Panc1 (cell line): ENCODE measurements around the gene CRIM1. TPM values are rescaled to one million over a fixed set of nuclear protein-coding genes. Genes with fewer than 3 reads are reported as not detected.
A peak's percentile ranks its signal among the peaks of the same experiment; 100 is the strongest.

ENCODE experiments used
- ATAC-seq: fragments of 200-7000 bp; cut with Tn5 transposase; 2 replicates; pipeline ENCODE4 v1.9.1; 2020; ENCODE audit warnings: mild to moderate bottlenecking, moderate library complexity
- BruUV-seq: library from RNA; stranded (reverse); fragments of 400-500 nt; replicated peaks from 2 replicates; lab custom pipeline; 2021; lab: Mats Ljungman, UMichigan
- CTCF ChIA-PET: fragments of 300-600 bp; sonication (Branson Sonifier 250); formaldehyde crosslinking; loops from one replicate; lab custom pipeline; 2022; ENCODE audit warnings: antibody characterized with exemption; lab: Charles Lee
- POLR2A ChIA-PET: fragments of 300-600 bp; sonication (Branson Sonifier 250); formaldehyde crosslinking; loops from one replicate; lab custom pipeline; 2022; ENCODE audit warnings: antibody characterized with exemption; lab: Charles Lee
- DNase-seq: peaks from one replicate; pipeline ENCODE4 v3.0.0-alpha.2; 2010; ENCODE audit warnings: low read depth, low spot score
- H3K27ac ChIP-seq: 2 replicates; pipeline ENCODE4 v1.5.1; 2011; ENCODE audit warnings: mild to moderate bottlenecking, low read length, inconsistent platforms
- H3K27me3 ChIP-seq: fragments of 200-500 bp; sonication (Bioruptor generic); 2 replicates; pipeline ENCODE4 v1.6.0; 2014; ENCODE audit warnings: low read length, inconsistent platforms; ENCODE audit not compliant: control insufficient read depth, insufficient read depth
- H3K36me3 ChIP-seq: fragments of 200-500 bp; sonication (Bioruptor generic); 2 replicates; pipeline ENCODE4 v1.5.1; 2014; ENCODE audit warnings: inconsistent platforms, mild to moderate bottlenecking, low read length, moderate library complexity; ENCODE audit not compliant: control insufficient read depth, insufficient read depth
- H3K4me1 ChIP-seq: 2 replicates; pipeline ENCODE4 v1.5.1; 2011; ENCODE audit warnings: inconsistent platforms, mild to moderate bottlenecking, low read length, moderate library complexity; ENCODE audit not compliant: control insufficient read depth, insufficient read depth
- H3K4me3 ChIP-seq, 2 experiments: 2 replicates each; pipeline ENCODE4 v1.5.1; 2011 to 2012; ENCODE audit warnings: low read depth in 2 of 2, low read length in 2 of 2, mild to moderate bottlenecking in 2 of 2, inconsistent platforms in 1 of 2, moderate library complexity in 1 of 2
- H3K9me3 ChIP-seq: fragments of 200-500 bp; sonication (Bioruptor generic); 2 replicates; pipeline ENCODE4 v1.5.1; 2014; ENCODE audit warnings: low read depth, mild to moderate bottlenecking, inconsistent platforms, low read length, moderate library complexity; ENCODE audit not compliant: control insufficient read depth, insufficient read depth
- POLR2AphosphoS5 ChIP-seq: IDR thresholded peaks from 2 replicates; pipeline ENCODE4 v1.6.1; 2012; ENCODE audit warnings: mild to moderate bottlenecking, low read depth, low read length, moderate library complexity
- SIN3A ChIP-seq: IDR thresholded peaks from 2 replicates; pipeline ENCODE4 v1.6.1; 2012; ENCODE audit warnings: low read depth, mild to moderate bottlenecking, low read length, moderate library complexity, borderline replicate concordance; ENCODE audit not compliant: insufficient read depth
- TCF7L2 ChIP-seq: IDR thresholded peaks from 2 replicates; pipeline ENCODE4 v1.6.1; 2011; ENCODE audit warnings: mild to moderate bottlenecking, low read depth, low read length, inconsistent platforms
- in situ Hi-C: cut with HindIII; loops from 2 replicates; pipeline ENCODE4 v1.10.0; 2016; ENCODE audit warnings: low sequenced_read_pairs, low pct_unique_long_range_greater_than_20kb
- intact Hi-C: fragments of 100-400 bp; cut with micrococcal nuclease; formaldehyde crosslinking; loops from one replicate; pipeline ENCODE4 v1.10.0; 2022; ENCODE audit not compliant: unreplicated experiment
- total RNA-seq: library from RNA; stranded (reverse); gene quantifications from one replicate; pipeline ENCODE4 v1.2.1, GENCODE V29; 2021; ENCODE audit not compliant: unreplicated experiment
- TF ChIP-seq, protein P1 (sequence below), 2 experiments: IDR thresholded peaks; 2 replicates each; pipeline ENCODE4 v1.6.1; 2011 to 2012; ENCODE audit warnings: low read depth in 2 of 2, control low read depth in 1 of 2, low read length in 1 of 2, mild to moderate bottlenecking in 1 of 2, moderate library complexity in 1 of 2; ENCODE audit not compliant: insufficient read depth in 1 of 2
- TF ChIP-seq, protein P2 (sequence below): fragments of 450-650 bp; IDR thresholded peaks from 2 replicates; pipeline ENCODE4 v1.5.1; 2017; ENCODE audit warnings: mild to moderate bottlenecking

CRIM1 gene
- total RNA-seq, 1 experiment from 2014 or later: 290 TPM

DNA sequence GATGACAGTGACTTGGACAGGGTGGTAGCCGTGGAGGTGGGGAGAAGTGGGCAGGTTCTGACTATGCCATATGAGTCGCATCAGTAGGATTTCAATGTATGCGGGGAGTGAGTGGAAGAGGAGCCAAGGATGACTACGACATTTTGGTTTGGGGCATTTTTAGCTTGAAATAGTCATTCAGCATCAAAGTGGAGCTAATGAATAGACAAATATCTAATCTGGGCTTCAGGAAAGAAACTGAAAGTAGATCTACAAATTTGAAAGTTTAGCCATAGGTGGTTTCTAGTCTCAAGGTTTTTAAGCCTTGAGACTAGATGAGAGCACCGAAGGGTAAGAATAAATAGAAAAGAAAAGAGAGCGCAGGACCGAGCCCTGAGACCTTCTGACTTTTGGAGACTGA is 184.1 kb downstream of the CRIM1 start:
- DNase-seq (no peak), ATAC-seq (no peak)
- Histone ChIP-seq H3K27me3 (no peaks in the 10 kb centered on the region), H3K4me3 (no peak overlapping the region), H3K27ac (peak overlapping the region; percentile 70), H3K9me3 (no peaks in the 10 kb centered on the region), H3K4me1 (peaks cover 19% of the 10 kb centered on the region), H3K36me3 (peaks cover 32% of the 10 kb centered on the region)
- in situ Hi-C loops (no loop called here), intact Hi-C loops (no loop called here)
- BruUV-seq: TSS peak; percentile 10
- ChIA-PET CTCF (no interaction called here), POLR2A (no interaction called here)
- no peak for TF ChIP-seq SIN3A
- TF ChIP-seq, protein P1, sequence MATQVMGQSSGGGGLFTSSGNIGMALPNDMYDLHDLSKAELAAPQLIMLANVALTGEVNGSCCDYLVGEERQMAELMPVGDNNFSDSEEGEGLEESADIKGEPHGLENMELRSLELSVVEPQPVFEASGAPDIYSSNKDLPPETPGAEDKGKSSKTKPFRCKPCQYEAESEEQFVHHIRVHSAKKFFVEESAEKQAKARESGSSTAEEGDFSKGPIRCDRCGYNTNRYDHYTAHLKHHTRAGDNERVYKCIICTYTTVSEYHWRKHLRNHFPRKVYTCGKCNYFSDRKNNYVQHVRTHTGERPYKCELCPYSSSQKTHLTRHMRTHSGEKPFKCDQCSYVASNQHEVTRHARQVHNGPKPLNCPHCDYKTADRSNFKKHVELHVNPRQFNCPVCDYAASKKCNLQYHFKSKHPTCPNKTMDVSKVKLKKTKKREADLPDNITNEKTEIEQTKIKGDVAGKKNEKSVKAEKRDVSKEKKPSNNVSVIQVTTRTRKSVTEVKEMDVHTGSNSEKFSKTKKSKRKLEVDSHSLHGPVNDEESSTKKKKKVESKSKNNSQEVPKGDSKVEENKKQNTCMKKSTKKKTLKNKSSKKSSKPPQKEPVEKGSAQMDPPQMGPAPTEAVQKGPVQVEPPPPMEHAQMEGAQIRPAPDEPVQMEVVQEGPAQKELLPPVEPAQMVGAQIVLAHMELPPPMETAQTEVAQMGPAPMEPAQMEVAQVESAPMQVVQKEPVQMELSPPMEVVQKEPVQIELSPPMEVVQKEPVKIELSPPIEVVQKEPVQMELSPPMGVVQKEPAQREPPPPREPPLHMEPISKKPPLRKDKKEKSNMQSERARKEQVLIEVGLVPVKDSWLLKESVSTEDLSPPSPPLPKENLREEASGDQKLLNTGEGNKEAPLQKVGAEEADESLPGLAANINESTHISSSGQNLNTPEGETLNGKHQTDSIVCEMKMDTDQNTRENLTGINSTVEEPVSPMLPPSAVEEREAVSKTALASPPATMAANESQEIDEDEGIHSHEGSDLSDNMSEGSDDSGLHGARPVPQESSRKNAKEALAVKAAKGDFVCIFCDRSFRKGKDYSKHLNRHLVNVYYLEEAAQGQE (IDR thresholded peaks at IDR 0.05; ENCODE audit: insufficient read depth in 1 of 2, low read depth in 2 of 2, low read length in 1 of 2): no peak
- TF ChIP-seq, protein P2, sequence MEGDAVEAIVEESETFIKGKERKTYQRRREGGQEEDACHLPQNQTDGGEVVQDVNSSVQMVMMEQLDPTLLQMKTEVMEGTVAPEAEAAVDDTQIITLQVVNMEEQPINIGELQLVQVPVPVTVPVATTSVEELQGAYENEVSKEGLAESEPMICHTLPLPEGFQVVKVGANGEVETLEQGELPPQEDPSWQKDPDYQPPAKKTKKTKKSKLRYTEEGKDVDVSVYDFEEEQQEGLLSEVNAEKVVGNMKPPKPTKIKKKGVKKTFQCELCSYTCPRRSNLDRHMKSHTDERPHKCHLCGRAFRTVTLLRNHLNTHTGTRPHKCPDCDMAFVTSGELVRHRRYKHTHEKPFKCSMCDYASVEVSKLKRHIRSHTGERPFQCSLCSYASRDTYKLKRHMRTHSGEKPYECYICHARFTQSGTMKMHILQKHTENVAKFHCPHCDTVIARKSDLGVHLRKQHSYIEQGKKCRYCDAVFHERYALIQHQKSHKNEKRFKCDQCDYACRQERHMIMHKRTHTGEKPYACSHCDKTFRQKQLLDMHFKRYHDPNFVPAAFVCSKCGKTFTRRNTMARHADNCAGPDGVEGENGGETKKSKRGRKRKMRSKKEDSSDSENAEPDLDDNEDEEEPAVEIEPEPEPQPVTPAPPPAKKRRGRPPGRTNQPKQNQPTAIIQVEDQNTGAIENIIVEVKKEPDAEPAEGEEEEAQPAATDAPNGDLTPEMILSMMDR: no peak
- no peak for TF ChIP-seq TCF7L2
- TF ChIP-seq POLR2AphosphoS5: no peak

DNA sequence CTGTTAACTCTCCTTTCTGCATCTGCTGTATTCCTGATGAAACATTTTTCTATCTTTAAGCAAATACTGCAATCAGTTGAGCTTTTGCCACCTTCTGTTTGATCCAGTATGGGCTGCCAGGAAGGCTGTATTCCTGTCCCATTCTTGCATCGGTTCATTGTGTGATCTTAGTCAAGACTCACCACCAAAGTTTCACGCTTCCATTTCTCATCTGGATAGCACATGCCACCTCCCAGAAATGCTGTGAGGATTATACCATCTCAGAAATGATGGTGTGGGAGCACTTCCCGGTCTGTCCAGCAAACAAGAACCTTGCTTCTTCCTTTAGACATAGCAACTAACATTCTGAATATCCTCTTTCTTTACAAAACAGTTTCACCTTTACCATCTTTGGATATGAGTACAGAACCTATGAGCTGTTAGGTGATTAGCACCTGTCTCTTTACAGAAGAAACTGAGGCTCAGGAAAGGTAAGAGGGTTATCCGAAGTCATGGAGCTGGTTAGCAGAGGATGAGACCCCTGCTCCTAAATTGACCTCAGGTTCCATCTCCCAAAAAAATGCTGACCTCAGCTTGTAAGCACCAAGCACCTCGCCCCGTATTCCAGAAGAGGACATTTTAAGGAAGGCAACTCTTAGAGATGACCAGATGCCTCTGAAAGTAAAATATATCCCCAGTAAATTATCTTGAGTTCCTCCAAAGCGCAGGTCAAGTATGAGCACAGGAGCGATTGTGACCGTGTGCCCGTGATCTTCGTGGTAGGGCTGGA is 185.6 kb downstream of the CRIM1 start:
- H3K27ac ChIP-seq: peak overlapping the region; percentile 70
- H3K27me3 ChIP-seq: no peaks in the 10 kb centered on the region
- CTCF ChIA-PET: no interaction called here
- ATAC-seq (no peak), DNase-seq (no peak)
- BruUV-seq: no TSS peak
- H3K36me3 ChIP-seq: peaks cover 45% of the 10 kb centered on the region
- TF ChIP-seq POLR2AphosphoS5: 0 out of 2 replicates have a peak, but pooled peaks have one; percentile 13
- TF ChIP-seq TCF7L2: no peak
- POLR2A ChIA-PET: no interaction called here
- H3K4me3 ChIP-seq: no peak overlapping the region
- in situ Hi-C loops: no loop called here
- no peaks in the 10 kb centered on the region for H3K9me3 ChIP-seq
- H3K4me1 ChIP-seq: peaks cover 33% of the 10 kb centered on the region
- intact Hi-C loops: no loop called here
